Endothelial cell of umbilical vein (primary cell): ENCODE measurements around the gene EIF4A3. TPM values are rescaled to one million over a fixed set of nuclear protein-coding genes. Genes with fewer than 3 reads are reported as not detected.

ENCODE experiments used
- BruUV-seq: library from RNA; stranded (reverse); fragments of 400-500 nt; replicated peaks from 2 replicates; lab custom pipeline; 2021; lab: Mats Ljungman, UMichigan
- CTCF ChIA-PET: fragments of 300-600, 350-600 bp; sonication (Branson Sonifier 250); formaldehyde crosslinking; loops from one replicate; lab custom pipeline; 2021; ENCODE audit warnings: antibody characterized with exemption, inconsistent platforms; lab: Charles Lee
- POLR2A ChIA-PET: fragments of 300-600, 350-600 bp; sonication (Branson Sonifier 250); formaldehyde crosslinking; loops from one replicate; lab custom pipeline; 2021; ENCODE audit warnings: antibody characterized with exemption, inconsistent platforms; lab: Charles Lee
- DNase-seq: peaks from one replicate; pipeline ENCODE4 v3.0.0-alpha.2; 2011; ENCODE audit warnings: low read depth, low spot score
- FAIRE-seq: peaks from 2 replicates; lab custom pipeline; 2011; peaks lifted over from hg19 to GRCh38; lab: Jason Lieb, UNC
- H2AFZ ChIP-seq: 2 replicates; pipeline ENCODE4 v1.6.0; 2012; ENCODE audit warnings: low read depth, low read length, control low read depth, inconsistent platforms
- H3K27ac ChIP-seq: 2 replicates; pipeline ENCODE4 v1.5.1; 2011; ENCODE audit warnings: low read depth, mild to moderate bottlenecking, control low read depth, low read length, moderate library complexity; ENCODE audit not compliant: insufficient read depth
- H3K27me3 ChIP-seq, 2 experiments: 2 replicates each; pipeline versions ENCODE4 v1.6.0 to v1.6.1; 2011; ENCODE audit warnings: low read length in 2 of 2, mixed read lengths in 1 of 2; ENCODE audit not compliant: control insufficient read depth in 2 of 2, insufficient read depth in 2 of 2
- H3K36me3 ChIP-seq, 2 experiments: 2 replicates in 1 of 2; 3 replicates in 1 of 2; pipeline ENCODE4 v1.5.1; 2011; ENCODE audit warnings: low read length in 2 of 2, mild to moderate bottlenecking in 1 of 2, moderate library complexity in 1 of 2; ENCODE audit not compliant: control insufficient read depth in 2 of 2, insufficient read depth in 2 of 2; ENCODE audit errors: extremely low read depth in 1 of 2
- H3K4me1 ChIP-seq: 3 replicates; pipeline ENCODE4 v1.5.1; 2011; ENCODE audit warnings: mild to moderate bottlenecking, low read length; ENCODE audit not compliant: control insufficient read depth, insufficient read depth; ENCODE audit errors: extremely low read depth
- H3K4me2 ChIP-seq: 2 replicates; pipeline ENCODE4 v1.6.1; 2011; ENCODE audit warnings: low read length, control low read depth, mixed read lengths; ENCODE audit not compliant: insufficient read depth
- H3K4me3 ChIP-seq, 3 experiments: fragments of 200-600 bp in 1 of 3; sonication (generic), shearing (Covaris generic) in 1 of 3; replicated peaks in 1 of 3; 2 replicates each; pipeline ENCODE4 v1.5.1; 2011 to 2016; ENCODE audit warnings: control low read depth in 3 of 3, low read length in 3 of 3, mild to moderate bottlenecking in 2 of 3, inconsistent platforms in 1 of 3, low read depth in 1 of 3, moderate library complexity in 1 of 3; ENCODE audit not compliant: insufficient read depth in 1 of 3
- H3K79me2 ChIP-seq: 2 replicates; pipeline ENCODE4 v1.6.0; 2012; ENCODE audit warnings: low read length, inconsistent platforms; ENCODE audit not compliant: control insufficient read depth, insufficient read depth
- H3K9ac ChIP-seq: replicated peaks from 2 replicates; pipeline ENCODE3; 2011; ENCODE audit warnings: low read length, control low read depth; ENCODE audit not compliant: insufficient read depth; ENCODE audit errors: extremely low read depth
- H3K9me1 ChIP-seq: replicated peaks from 3 replicates; pipeline ENCODE4 v1.6.0; 2011; ENCODE audit warnings: mild to moderate bottlenecking, low read length; ENCODE audit not compliant: control insufficient read depth, insufficient read depth; ENCODE audit errors: extremely low read depth
- H3K9me3 ChIP-seq: replicated peaks from 2 replicates; pipeline ENCODE4 v1.5.1; 2012; ENCODE audit warnings: low read length, inconsistent platforms; ENCODE audit not compliant: control insufficient read depth, insufficient read depth
- H4K20me1 ChIP-seq: replicated peaks from 2 replicates; pipeline ENCODE3; 2011; ENCODE audit warnings: mild to moderate bottlenecking, low read length; ENCODE audit not compliant: control insufficient read depth, insufficient read depth; ENCODE audit errors: extremely low read depth
- CTCF ChIP-seq, 2 donors: IDR thresholded peaks; 1 replicate in 1 of 2; 2 replicates in 1 of 2; pipeline ENCODE4 v1.5.1; 2011; ENCODE audit warnings: low read length in 2 of 2, mild to moderate bottlenecking in 2 of 2, moderate library complexity in 2 of 2, control low read depth in 1 of 2, inconsistent platforms in 1 of 2, low read depth in 1 of 2; ENCODE audit not compliant: insufficient read depth in 1 of 2; ENCODE audit errors: extremely low read depth in 1 of 2
- FOS ChIP-seq: IDR thresholded peaks from 2 replicates; pipeline ENCODE4 v1.6.1; 2011; ENCODE audit warnings: mild to moderate bottlenecking, low read length, moderate library complexity, borderline replicate concordance; ENCODE audit not compliant: insufficient read depth
- GATA2 ChIP-seq: IDR thresholded peaks from 2 replicates; pipeline ENCODE4 v1.7.0; 2011; ENCODE audit warnings: low read depth, mild to moderate bottlenecking, moderate library complexity, mixed read lengths, low read length; ENCODE audit not compliant: insufficient read length, insufficient read depth
- MAX ChIP-seq: IDR thresholded peaks from 2 replicates; pipeline ENCODE4 v1.6.1; 2011; ENCODE audit not compliant: insufficient read depth, insufficient read length
- MYC ChIP-seq: IDR thresholded peaks from one replicate; pipeline ENCODE4 v1.6.1; 2011; ENCODE audit warnings: mild to moderate bottlenecking, low read depth, low read length
- POLR2AphosphoS5 ChIP-seq: IDR thresholded peaks from 2 replicates; pipeline ENCODE4 v1.6.1; 2012; ENCODE audit warnings: low read depth, mild to moderate bottlenecking, control low read depth, low read length, moderate library complexity; ENCODE audit not compliant: insufficient read depth
- dilution Hi-C: fragments of 300-500 bp; cut with MboI; formaldehyde crosslinking; loops from one replicate; pipeline ENCODE4 v1.15.0; 2019; ENCODE audit warnings: low sequenced_read_pairs; ENCODE audit not compliant: extremely low pct_ligation_motif_present
- intact Hi-C: fragments of 100-400 bp; cut with micrococcal nuclease; formaldehyde crosslinking; loops from one replicate; pipeline ENCODE4 v1.10.0; 2022
- polyA plus RNA-seq, 4 experiments: library from polyadenylated mRNA; depleted of rRNA in 3 of 4; stranded (reverse) in 3 of 4; unstranded in 1 of 4; fragments of >200 nt; gene quantifications; 2 replicates each; pipeline versions ENCODE4 v1.2.1 to v1.2.3, GENCODE V29; 2011 to 2012; ENCODE audit warnings: missing spikeins in 1 of 4
- total RNA-seq: library from RNA; stranded (reverse); gene quantifications from 2 replicates; pipeline ENCODE4 v1.2.3, GENCODE V29; 2021

EIF4A3 gene
- total and polyA plus RNA-seq, 2 donors (not counting 3 experiments of a cell fraction or from before 2014, with no cell fraction given) = 90.4 to 94.5 TPM

- Histone ChIP-seq H2AFZ (no peak overlapping the region), H3K27me3 (no peaks in the 10 kb centered on the region), H3K9me1 (no peaks in the 10 kb centered on the region), H3K4me1 (no peaks in the 10 kb centered on the region), H3K79me2 (no peaks in the 10 kb centered on the region), H4K20me1 (no peaks in the 10 kb centered on the region), H3K27ac (no peak overlapping the region), H3K9ac (no peak overlapping the region), H3K9me3 (no peaks in the 10 kb centered on the region), H3K36me3 (no peaks in the 10 kb centered on the region), H3K4me3 (no peak overlapping the region), H3K4me2 (no peak overlapping the region)
- TF ChIP-seq GATA2 (no peak), FOS (no peak), POLR2AphosphoS5 (no peak), MYC (no peak), CTCF (IDR thresholded peaks at IDR 0.05; ENCODE audit: extremely low read depth in 1 of 2, insufficient read depth in 1 of 2, low read depth in 1 of 2, low read length in 2 of 2) (no peak), MAX (no peak)
- ChIA-PET POLR2A (no interaction called here), CTCF (interaction anchor here (1.0 to 1.5 kb wide), 3 partner anchors 14 to 79 kb away, joined by 3 to 10 read pairs (median 5); partner anchors contain the start of gene GAA)
- intact Hi-C loops = no loop called here
- no peak for FAIRE-seq
- no peak for DNase-seq
- dilution Hi-C loops = no loop called here
- no TSS peak for BruUV-seq
Measured at GRCh38 chr17:80087346-80088265, 59.3 kb downstream of the EIF4A3 start.
